Measurements from ENCODE around the gene THOC6.

THOC6 gene

GRCh38 chr16:3023669-3024478 is at the start of gene THOC6, which contains the start of gene HCFC1R1:
Gene THOC6 (plus strand): TSS chr16:3024035. CDS start chr16:3024327, 292 bp downstream.
Gene HCFC1R1 (minus strand): TSS chr16:3023942. CDS start chr16:3023941, 1 bp downstream.
- peak; percentile 96 for DNase-seq

DNA sequence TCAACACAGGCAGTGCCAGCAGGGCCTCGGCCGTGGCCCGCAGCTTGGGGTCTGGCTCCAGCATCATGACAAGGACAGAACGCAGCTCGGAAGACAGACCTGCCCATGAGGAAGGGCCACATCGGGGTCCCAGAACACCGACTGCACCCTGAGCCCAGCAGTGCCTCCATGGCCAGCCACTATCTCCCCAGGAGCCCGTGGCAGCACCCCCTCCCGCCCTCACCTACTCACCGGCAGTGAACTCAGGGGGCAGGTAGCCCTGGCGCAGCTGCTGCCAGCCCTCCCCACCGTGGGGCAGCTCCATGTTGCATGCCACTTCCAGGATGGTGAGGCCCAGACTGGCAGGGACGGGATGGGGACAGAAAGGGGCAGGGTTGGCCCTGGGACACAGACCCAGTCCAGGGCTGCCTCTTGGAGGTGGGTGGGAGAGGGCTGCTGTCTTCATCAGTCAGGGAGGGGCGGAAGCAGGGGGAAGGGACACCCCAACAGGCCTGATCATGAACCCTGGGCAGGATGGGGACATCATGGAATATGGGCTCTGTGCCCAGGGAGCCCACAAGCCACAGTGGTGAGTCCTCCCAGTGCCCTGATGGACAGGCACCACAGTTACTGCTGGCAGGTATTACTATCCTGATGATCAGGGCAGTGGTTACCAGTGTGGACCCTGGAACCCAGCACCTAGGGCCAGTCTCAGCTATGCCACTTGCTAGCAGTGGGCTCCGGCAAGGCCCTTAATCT is 49.3 kb upstream of the THOC6 start:
- DNase-seq: no peak

- DNase-seq: no peak
Observed at GRCh38 chr16:2975161-2975795, 48.6 kb upstream of the THOC6 start.

- no peak for DNase-seq
Observed at GRCh38 chr16:2976201-2976600, 47.6 kb upstream of the THOC6 start.

DNA sequence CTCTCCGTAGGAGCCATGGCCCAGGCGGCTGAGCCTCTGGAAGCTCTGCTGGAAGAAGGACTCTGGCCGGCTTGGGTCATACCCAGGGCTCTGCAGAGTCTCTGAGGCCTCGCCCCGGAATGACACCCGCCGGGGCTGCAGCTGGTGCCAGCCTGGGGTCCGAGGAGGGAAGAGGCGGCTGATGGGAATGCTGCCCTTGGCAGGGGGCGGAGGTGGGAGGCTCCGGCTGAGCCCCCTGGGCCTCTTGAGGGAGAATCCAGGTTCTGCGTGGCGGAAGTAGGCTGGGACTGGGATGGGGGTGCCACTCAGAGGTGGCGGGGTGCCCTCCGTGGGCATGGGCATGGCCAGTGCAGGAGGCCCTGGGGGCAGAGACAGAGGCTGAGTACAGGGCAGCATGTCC is 47.2 kb upstream of the THOC6 start:
- DNase-seq: no peak

DNA sequence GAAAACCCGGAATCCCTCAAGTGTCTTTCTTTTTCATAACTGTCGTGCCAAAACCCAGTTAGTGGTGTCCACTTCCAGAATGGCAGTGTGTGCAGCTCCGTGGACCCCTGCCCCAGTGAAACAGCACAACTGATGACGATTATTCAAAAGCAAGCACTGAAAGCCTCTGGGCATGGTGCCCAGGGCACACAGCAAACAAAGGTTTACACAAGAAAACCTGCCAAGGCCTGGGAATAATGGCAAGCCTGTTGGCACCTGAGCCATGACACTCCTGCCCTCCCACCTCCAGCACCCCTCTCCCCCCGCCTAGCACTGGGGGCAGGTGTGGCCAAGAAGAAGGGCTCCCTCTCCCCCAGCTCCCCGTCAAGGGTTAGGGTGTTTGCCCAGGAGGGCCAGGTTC is 46.4 kb upstream of the THOC6 start:
- DNase-seq: no peak

DNA sequence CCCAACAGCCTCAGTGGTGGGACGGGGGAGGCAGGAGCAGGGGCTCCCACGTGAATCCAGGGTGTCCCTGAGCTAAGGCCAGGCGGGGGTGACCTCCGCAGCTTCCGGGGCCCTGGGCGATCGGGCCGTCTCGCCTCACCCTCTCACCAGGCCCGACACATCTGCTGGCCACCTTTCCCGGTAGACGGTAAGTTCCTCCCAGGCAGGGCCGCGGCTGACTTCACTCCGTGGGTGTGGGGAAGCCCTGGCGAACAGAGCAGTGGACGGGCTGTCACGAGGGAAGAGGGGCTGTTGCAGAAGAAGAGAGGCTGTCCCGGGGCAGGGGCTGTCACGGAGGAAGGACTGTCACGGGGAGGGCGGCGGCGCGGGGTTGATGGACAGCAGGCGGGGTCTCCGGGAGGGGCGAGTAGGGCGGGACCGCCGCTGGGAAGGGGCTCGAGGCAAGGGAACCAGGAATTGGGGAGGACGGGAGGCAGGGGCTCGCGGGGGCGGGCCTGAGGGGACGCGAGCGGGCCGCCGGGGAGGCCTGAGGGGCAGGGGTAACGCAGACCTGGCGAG is 44.1 kb upstream of the THOC6 start:
- no peak for DNase-seq

GRCh38 chr16:2980227-2981176 is 43.3 kb upstream of the THOC6 start, which contains the start of gene PKMYT1:
Gene PKMYT1 (minus strand): TSS chr16:2980446. CDS start chr16:2979657, 789 bp downstream.
- DNase-seq: peak; percentile 95

DNA sequence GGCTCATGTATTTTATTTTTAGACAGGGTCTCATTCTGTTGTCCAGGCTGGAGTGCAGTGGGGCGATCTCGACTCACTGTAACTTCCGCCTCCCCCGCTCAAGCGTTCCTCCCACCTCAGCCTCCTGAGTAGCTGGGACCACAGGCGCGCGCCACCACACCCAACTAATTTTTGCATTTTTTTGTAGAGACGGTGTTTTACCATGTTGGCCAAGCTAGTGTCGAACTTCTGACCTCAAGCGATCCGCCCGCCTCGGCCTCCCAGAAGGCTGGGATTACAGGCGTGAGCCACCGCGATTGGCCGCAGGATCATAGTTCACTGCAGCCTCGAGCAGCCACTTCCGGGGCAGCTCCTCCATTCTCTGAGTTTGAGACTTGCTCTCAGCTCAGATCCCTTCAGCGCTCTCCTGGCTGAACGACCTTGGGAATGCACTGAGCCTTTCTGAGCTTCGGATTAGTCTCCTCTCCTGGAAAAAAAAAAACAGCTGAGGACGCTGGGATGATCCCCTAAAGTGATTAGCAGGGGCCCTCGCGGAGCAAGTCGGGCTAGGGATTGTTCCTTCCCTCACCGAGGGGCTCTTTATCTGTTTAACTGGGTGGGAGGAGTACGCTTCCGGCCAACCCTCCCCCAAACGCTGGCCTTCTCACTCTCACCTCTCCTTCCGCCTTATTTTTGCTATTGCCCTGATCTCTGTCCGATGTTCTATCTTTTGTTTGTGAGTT is 42.5 kb upstream of the THOC6 start:
- DNase-seq: no peak

DNA sequence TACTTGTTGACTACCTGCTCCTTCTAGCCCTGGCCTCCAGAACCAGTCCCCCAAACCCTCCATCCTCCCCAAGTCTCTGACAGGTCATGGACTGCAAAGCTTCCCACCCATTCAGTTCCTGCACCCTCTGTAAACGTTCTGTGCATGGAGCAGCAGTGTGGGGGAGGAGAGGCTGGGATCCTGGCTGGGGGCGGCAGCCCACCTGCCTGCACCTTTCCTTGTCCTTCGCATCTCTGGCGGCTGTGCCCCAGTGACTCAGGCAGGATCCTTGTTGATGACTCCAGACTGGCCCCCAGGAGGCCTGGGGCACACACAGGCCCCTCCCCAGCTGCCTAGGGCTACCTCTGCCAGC is 42.0 kb upstream of the THOC6 start:
- no peak for DNase-seq

GRCh38 chr16:2982402-2982801 is 41.4 kb upstream of the THOC6 start:
- no peak for DNase-seq

GRCh38 chr16:2983706-2984136 is 40.1 kb upstream of the THOC6 start:
- peak; percentile 72 for DNase-seq

DNA sequence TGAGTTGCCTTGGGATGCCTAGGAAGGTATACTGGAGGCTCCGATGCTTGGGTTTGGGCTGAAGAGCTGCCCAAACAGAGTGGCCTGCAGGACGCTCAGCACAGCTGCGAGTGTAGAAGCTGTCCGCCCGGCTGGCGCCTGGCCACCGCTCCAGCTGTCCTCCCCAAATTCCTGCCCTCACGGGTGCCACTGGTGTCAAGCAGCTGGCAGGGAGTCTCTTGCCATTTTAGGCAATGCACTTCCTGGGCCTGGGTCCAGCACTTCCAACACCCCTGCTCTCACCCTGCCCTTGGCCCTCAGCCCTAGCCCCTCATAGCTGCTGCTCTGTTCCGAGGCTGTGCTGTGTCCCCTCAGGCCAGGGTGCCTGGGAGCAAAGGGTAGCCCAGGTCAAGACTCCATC is 38.4 kb upstream of the THOC6 start:
- DNase-seq: no peak

DNA sequence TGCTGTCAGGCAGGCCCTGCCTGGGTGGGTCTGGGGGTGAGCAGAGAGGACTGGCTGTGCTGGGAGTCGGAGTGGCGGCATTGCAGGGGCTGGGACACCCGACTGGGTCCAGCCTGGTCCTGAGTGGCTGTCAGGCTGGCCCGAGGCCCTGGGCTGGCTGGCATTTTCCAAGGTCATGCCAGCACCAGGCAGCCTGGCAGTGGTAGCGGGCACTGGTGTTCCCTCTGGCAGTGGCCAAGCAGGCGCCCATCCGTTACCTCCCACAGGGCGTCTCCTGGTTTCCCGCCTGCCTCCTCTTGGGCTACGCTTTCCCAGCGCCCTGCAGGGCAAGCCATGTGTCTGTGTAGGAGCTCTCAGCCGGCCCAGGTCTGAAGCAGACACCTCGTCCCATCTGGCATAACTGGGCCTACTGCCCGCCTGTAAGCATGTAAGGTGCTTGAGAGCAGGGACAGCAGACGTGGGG is 37.9 kb upstream of the THOC6 start:
- DNase-seq: no peak

- DNase-seq: no peak
Observed at GRCh38 chr16:2986623-2987188, 37.1 kb upstream of the THOC6 start.

DNA sequence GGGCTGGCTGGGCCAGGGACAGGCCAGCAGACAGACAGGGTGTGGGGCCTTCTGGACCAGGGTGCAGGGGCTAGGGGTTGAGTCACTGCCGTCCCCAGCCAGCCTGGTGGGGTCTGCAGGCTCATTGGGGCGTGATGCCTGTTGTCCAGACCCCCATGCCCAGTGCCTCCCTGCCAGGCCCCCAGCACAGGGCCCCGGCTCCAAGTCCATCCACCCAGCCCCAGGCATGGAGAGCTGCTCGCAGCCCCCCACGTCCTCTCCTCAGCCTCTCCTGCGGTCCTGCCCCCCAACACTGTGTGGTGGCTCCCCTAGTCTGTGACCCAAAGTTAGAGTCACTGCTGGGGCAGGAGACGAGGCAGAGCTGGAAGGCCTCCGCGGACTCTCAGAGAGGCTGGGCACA is 36.5 kb upstream of the THOC6 start:
- no peak for DNase-seq

- no peak for DNase-seq
Observed at GRCh38 chr16:2987833-2988232, 36.0 kb upstream of the THOC6 start.

DNA sequence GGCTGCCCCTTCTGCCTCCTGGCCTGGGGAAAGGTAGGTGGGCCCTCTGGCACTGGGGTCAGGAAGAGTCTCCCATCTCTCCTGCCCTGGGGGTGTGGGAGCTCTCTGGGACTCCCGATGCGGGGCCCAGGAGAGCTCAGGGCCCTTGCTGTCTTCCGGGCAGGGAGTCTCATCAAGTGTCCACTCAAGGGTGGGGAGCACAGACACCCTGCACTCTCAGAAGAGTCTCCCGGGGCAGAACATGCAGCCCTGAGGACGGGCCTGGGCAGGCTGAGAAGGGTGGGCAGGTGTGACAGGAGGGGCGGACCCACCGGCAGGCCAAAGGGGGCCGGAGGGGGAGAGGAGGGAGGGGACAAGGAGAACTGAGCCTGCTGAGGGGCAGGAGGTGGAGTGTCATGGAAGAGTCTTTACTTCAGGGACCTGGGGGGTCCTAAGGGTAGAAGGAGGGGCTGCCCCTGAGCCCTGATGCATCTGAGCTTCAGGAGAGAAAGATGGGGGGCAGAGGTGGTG is 35.2 kb upstream of the THOC6 start:
- no peak for DNase-seq

DNA sequence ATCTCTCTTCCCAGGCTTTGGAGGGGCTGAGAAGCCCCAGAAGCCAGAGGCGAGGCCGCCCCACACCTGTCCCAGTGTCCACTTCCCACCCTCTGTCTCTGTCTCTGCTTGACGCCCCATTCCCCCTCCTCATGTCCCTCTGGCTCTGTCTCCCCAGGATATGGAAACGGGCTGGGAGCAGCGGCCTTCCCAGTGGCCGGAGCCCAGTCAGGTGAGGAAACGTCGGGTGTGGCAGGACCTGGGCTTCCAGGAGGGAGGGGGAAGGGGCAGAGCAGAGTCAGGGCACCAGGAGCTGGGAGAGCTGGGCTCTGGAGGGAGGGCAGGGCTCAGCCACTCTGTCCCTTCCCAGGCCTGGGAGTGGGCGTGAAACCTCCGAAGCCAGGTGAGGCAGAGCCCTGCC is 32.9 kb upstream of the THOC6 start:
- DNase-seq: no peak

GRCh38 chr16:2991566-2992261 is 32.1 kb upstream of the THOC6 start:
- no peak for DNase-seq

Data from CD4-positive, alpha-beta T cell treated with Interleukin-10 for 1 hour (primary cell).